Measurements from ENCODE around the gene ARHGAP5.

ARHGAP5 gene

GRCh38 chr14:32201193-32201815 is 124.2 kb downstream of the ARHGAP5 start:
- DNase-seq: peak; percentile 84
- in situ Hi-C loops (cut with HindIII; ENCODE audit: low pct_ligation_motif_present, low pct_unique_long_range_greater_than_20kb, low sequenced_read_pairs): no loop called here

DNA sequence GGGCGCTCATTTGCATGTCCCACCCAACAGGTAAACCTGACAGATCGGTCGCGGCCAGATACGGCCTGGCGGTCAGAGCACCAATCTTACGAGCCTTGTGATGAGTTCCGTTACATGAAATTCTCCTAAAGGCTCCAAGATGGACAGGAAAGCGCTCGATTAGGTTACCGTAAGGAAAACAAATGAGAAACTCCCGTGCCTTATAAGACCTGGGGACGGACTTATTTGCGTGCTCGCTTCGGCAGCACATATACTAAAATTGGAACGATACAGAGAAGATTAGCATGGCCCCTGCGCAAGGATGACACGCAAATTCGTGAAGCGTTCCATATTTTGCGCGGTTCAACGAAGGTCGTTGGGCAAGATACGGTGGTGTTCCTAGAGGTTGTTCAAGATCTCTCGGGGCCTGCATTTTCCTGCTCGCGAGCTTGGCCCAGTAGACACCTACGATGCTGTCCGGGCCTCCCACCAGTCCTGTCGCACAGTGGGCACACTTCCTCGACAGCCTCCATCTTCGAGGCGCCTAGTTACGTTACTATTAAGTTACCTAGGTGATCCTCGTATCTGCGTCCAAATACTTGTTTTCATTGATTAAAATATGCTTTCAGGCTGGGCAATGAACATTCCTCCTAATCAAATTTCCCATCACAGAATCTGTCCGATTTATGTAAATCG is 124.8 kb downstream of the ARHGAP5 start, which contains the start of gene RNU6-7:
TSS of gene RNU6-7 (plus strand) at position 230 of the 675 bp plus-strand sequence.
- DNase-seq: no peak
- in situ Hi-C loops (cut with HindIII; ENCODE audit: low pct_ligation_motif_present, low pct_unique_long_range_greater_than_20kb, low sequenced_read_pairs): no loop called here

GRCh38 chr14:32202491-32202997 is 125.4 kb downstream of the ARHGAP5 start:
- DNase-seq: peak; percentile 35
- in situ Hi-C loops (cut with HindIII; ENCODE audit: low pct_ligation_motif_present, low pct_unique_long_range_greater_than_20kb, low sequenced_read_pairs): no loop called here

DNA sequence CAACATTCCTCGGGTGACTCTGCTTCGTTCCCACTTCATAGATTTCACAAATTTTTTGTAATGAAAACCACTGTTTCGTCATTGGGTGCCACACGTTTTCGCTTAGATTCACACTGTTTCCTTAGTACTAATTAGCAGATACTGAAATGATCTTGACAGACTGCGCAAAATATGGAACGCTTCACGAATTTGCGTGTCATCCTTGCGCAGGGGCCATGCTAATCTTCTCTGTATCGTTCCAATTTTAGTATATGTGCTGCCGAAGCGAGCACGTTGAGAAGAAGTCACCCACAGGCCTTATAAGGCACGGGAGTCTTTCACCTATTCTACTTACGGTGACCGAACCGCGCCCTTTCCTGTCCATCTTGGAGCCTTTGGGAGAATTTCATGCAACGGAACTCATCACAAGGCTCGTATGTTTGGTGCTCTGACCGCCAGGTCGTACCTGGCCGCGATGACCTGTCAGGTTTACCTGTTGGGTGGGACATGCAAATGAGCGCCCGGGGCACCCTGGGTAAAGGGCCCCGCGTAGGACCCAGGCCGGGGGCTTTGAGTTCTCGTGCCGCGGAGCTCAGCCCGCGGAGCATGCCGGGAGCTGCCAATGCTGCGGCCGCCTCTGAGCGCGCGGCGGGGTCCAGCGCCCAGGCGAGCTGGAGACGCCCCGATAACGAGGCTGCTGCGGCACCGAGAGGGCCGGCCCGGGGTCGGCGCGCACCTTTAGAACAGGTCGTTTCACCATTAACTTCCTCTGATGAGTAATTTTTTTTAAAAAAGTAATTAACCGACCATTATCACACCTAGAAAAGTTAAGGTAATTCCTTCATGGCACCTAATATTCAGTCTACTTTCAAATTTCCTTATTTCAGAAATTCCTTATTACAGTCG is 126.1 kb downstream of the ARHGAP5 start, which contains the start of gene RNU6-8:
TSS of gene RNU6-8 (minus strand) at position 272 of the 885 bp plus-strand sequence.
- in situ Hi-C loops (cut with HindIII; ENCODE audit: low pct_ligation_motif_present, low pct_unique_long_range_greater_than_20kb, low sequenced_read_pairs): no loop called here
- peak; percentile 87 for DNase-seq

- in situ Hi-C loops (cut with HindIII; ENCODE audit: low pct_ligation_motif_present, low pct_unique_long_range_greater_than_20kb, low sequenced_read_pairs): no loop called here
Observed at GRCh38 chr14:32203928-32204357, 126.8 kb downstream of the ARHGAP5 start.

DNA sequence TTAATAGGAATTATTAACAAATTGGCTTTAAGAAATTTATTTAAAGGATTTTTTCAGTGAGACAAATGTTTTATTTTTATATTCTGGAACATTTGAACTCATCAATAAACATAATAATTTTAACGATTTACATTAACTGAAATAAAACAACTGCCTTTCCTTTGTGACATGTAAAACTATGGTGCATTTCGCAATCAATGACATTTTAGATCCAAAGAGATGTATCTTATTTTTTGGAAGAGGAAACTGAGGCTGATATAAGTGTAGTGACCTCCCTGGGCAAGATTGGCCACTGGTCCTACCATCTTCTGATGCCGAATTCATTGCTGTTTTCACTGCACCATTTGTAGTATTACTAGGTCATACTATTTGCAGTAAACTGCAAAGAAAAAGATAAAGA is 128.4 kb downstream of the ARHGAP5 start:
- DNase-seq: no peak
- in situ Hi-C loops (cut with HindIII; ENCODE audit: low pct_ligation_motif_present, low pct_unique_long_range_greater_than_20kb, low sequenced_read_pairs): no loop called here

More at GRCh38 chr14:32203928-32204357, 126.8 kb downstream of the ARHGAP5 start:
- peak; percentile 4 for DNase-seq

- in situ Hi-C loops (cut with HindIII; ENCODE audit: low pct_ligation_motif_present, low pct_unique_long_range_greater_than_20kb, low sequenced_read_pairs): no loop called here
- DNase-seq: no peak
Observed at GRCh38 chr14:32205984-32206383, 128.9 kb downstream of the ARHGAP5 start.

DNA sequence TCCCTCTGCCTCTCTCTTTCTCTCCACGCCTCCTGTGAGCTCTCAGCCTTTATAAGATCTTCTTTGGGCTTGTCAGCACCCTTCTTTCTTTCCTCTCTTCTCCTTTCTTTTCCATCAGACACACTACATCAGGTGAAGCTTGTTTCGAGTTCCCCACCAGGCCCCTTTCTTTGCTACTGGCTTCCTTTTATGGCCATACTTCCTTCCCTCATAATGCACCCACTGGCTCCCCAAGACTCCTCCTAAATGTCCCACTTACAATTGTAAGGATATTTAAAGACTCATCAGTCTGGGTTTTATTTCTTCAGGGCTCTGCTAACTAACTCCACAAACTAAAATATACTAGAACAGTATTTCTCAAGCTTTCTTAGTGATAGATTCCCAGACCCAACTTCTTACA is 129.4 kb downstream of the ARHGAP5 start:
- in situ Hi-C loops (cut with HindIII; ENCODE audit: low pct_ligation_motif_present, low pct_unique_long_range_greater_than_20kb, low sequenced_read_pairs): no loop called here
- DNase-seq: no peak

DNA sequence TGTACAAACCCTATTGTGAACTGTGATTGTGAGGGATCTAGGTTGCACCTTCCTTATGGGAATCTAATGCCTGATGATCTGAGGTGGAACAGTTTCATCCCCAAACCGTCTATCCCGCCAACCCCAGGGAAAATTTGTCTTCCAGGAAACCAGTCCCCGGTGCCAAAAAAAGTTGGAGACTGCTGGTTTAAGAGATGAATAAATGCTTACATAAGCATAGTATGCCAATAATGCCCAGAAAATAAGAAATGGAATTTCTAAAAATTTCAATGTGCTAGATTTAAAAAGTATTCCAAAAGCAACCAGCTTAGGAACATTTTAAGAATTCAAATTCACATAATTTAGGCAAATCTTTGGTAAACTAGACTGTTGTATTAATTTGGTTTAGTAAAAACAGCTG is 131.4 kb downstream of the ARHGAP5 start:
- no peak for DNase-seq
- in situ Hi-C loops (cut with HindIII; ENCODE audit: low pct_ligation_motif_present, low pct_unique_long_range_greater_than_20kb, low sequenced_read_pairs): no loop called here
